Measurements from ENCODE around the gene UBTF. TPM values are rescaled to one million over a fixed set of nuclear protein-coding genes. Genes with fewer than 3 reads are reported as not detected.
A peak's percentile ranks its signal among the peaks of the same experiment; 100 is the strongest.
"Not testable (repeated sequence)": the region's sequence is repeated elsewhere in the genome, so short reads cannot be mapped to it uniquely, and the experiment has no call there.

Gene UBTF
- total RNA-seq, 1 donor from 2014 or later = 85.4 TPM

DNA sequence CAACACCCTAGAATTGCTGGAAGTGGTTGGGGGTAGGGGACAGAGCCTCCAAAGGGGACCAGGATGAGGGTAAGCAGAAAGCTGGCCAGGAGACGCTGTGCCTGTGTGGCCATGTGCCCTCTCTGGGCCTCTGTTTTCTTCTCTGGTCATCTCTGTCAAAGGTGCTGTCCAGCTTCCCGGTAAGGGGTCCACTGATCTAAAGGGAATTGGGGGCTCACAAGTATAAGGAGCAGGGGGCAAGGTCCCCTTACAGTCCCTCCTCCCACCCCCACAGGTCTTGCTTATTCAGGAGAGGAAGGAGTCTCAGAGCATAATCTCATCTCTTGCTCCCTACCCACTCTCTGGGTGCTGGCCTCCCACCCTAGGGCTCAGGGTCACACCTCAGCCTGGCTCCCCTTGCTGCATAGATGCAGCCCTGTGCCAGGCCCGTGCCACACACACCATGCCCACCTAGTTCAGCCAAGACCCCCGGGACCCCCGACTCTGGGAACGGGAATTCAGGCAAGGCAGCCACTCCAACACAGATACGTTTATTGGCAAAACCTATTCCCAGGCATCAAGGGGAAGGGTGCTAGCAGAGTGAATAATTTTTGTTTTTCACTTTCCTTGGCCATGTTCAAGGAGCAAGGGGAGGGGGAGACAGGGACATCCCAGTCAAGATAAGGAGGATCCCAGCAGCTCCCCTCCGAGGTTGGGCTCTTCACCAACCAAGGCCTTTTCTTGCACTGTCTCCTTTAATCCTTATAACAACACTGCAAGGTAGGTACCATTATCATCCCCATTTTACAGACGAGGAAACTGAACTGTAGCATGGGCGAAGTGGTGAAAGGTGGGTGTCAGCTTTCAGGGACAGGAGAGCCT lies 28.6 kb upstream of the UBTF start:
- no peak for DNase-seq

DNA sequence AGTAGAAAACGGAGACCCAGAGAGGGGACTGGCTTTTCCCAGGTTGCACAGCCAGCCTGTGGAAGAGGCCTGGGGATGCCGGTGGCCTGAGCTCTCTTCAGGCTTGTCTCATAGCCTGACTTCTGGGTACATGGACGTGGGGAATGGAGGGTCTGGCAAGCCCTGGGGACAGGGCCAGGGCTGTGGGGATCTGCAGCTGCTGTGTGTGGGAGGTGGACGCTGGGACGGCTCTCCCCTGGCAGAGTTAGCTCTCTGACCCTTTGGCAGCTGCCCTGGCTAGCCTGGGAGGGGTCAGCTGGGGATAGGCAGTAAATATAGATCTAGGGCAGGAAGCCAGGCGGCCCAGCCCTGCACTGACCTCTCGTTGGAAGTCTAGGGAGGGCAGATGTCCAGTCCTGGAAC lies 28.0 kb upstream of the UBTF start:
- DNase-seq = peak; percentile 66

DNA sequence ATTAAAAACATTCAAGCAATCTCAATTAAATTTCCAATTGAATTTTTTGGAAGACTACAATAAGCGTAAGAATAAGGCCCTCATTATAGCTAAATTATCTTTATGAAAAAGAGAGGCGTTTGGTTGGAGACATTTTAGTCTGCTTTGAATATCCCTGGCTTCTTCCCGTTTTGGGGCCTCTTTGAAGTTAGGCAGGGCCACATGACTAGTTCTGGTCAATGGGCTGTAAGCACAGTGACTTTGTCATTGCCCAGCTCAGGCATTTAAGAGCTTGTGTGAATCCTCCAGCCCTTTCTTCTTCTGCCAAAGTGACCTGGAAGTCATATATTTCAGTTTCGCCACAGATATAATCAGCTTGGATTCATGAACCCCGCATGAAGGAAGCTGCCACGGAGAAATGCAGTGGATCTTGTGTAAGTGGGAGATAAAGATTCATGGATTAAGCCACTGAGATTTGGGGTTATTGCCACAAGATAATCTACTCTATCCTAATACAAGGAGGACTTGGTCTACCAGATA lies 21.7 kb upstream of the UBTF start:
- no peak for DNase-seq

DNA sequence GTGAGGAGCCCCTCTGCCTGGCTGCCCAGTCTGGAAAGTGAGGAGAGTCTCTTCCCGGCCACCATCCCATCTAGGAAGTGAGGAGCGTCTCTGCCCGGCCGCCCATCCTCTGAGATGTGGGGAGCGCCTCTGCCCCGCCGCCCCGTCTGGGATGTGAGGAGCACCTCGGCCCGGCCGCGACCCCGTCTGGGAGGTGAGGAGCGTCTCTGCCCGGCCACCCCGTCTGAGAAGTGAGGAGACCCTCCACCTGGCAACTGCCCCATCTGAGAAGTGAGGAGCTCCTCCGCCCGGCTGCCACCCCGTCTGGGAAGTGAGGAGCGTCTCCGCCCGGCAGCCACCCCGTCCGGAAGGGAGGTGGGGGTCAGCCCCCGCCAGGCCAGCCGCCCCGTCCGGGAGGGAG lies 18.4 kb upstream of the UBTF start:
- not testable (repeated sequence) for DNase-seq

DNA sequence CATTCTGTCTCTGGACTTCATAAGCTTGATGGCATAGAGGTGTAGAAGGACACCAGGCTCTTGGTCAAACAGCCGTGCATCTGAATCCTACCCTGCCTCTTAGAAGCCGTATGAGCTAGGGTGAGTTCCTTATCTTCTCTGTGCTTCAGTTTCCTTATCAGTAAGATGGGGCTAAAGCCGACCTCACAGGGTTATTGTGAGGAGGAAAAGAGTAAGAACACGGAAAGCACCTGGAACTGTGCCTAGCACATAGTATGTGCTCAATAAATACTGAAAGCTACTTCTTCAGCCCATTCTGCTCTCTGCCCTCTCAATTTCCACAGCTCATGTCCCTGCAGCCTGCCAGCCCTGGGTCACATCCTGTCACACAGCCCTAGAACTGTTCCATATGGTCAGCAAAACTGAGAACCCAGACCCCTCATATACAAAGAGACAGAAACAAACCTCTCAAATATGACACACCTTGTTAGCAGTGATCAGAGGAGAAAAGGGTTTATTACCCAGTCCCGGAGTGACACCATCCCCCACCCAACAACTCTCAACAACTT lies 17.0 kb upstream of the UBTF start:
- DNase-seq = no peak

DNA sequence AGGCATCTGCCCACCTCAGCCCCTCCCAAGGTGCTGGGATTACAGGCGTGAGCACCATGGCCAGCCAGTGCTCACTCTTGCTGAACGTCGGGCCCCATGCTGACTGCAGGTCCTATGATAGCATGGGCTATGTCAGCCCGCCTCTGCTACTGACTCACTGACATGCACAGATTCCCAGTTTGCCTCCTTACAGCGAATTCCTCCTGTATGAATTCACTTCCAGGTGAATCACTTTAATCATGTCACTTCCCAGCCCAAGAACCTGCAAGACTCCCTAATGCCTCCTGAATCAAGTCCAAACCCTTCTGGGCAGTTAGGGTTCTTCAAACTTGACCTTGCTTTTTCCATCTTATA lies 16.1 kb upstream of the UBTF start:
- no peak for DNase-seq

DNA sequence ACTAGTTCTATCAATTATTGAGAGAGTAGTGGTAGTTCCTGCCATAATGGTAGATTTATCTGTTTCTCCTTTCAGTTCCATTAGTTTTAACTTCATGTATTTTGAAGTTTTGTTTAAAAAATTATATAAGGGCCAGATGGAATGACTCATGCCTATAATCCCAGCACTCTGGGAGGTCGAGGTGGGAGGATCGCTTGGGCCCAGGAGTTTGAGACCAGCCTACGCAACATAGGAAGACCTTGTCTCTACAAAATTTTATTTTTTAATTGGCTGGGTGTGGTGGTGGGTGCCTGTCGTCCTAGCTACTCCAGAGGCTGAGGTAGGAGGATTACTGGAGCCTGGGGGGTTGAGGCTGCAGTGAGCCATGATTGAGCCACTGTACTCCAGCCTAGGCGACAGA lies 14.1 kb upstream of the UBTF start:
- no peak for DNase-seq

DNA sequence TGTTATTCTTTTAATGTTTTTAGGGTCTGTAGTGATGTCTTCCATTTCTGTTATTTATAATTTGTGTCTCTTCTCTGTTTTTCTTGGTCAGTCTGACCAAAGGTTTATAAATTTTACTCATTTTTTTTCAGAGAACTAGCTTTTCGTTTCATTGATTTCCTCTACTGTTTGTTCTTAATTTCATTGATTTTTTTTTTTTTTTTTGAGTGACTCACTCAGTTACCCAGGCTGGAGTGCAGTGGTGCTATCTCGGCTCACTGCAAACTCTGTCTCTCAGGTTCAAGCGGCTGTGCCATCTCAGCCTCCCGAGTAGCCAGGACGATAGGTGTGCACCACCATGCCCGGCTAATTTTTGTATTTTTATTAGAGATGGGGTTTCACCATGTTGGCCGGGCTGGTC lies 12.6 kb upstream of the UBTF start:
- DNase-seq = no peak

DNA sequence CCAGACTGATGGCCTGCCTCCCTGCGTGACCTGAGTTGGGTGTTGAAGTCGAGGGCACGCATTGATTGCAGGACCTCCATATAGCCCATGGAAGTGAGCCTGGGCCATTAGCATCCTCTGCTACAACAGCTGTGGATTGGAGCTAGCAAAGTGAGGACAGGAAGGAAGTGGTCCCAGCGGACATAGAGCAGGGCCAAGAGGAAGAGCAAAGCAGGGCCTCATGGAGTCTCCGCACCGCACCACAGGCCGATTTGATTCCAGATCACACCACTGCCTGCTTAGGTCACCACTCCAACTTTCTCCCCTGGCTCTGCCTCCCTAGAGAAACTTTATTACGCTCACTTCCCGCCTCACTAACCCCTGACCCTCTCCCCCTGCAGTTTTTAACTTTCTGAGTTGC lies 10.7 kb upstream of the UBTF start:
- DNase-seq = no peak

DNA sequence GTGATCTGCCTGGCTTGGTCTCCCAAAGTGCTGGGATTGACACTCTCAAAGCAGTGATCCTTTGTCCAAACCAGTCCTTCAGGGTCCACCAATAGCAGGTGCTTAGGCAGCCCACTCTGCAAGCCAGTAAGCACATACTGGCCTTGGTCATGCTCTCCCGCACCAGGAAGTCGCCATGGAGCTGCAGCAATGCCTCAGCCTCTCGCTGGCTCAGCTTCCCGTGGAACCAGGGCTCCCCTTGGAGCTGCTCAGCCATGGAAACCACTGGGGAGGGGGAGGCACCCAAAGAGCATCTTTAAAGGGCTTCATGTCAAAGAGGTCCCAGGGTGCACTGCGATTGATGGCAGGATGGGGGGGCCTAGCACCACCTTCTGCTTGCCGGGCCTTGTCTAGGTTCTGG lies 9.6 kb upstream of the UBTF start:
- no peak for DNase-seq

DNA sequence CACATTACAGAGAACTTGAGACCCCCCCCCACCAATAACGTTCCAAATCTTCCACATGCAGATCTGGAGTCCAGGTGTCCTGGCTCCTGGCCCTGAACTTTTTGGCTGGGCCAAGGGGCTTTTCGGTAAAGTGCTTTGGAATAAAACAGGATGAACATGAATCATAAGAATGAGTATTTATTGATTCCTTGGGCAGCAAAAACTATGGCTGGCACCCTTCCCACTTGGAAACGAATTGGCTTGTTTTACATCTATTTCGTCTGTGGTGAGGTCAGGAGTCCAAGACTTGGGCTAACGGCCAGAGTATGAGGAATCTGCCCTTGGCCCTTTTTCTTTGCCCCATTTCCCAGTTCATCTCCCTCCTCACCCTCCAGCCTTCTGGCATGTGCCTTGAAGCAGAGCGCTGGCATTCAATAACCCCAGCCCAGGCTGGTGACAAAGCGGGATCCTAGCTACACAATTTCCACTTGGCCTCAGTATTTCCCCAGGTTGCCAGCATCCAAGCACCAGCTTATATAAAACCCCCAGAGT lies 4.1 kb upstream of the UBTF start:
- DNase-seq = peak; percentile 80

DNA sequence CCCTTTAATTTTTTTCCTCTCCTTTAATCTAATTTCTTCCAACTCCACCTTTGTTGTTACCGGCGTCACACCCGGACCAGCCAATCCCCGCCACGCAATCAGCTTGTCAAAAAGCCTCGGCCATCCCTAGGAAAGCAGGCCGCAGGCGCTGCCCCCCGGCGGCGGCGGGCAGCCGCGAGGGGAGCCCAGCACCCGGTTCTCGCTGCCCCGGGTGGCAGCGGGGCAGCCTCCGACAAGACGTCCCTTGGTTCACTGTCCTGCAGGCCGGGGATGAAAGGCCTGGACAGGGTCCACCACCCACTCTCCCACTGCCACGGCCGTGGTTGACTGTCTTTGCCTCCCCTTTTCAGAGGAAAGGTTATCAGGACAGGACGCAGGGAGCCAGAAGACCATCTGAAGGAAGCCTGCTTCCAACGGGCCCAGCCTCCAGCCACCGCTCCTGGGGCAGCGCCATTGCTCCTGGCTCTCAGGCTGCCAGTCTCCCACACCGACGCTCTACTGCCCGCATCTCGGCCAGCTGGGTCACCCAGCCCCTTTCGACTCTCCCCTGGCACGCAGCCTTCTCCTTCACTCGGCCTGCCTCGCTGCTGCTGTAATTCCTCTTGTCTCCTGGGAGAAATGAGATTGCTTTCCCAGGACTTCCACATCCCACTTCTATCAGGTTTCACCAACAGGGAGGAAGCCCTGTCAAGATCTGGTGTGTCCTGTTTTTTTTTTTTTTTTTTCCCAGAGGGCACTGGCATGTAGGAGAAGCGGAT lies 2.8 kb upstream of the UBTF start:
- DNase-seq = peak; percentile 84

DNA sequence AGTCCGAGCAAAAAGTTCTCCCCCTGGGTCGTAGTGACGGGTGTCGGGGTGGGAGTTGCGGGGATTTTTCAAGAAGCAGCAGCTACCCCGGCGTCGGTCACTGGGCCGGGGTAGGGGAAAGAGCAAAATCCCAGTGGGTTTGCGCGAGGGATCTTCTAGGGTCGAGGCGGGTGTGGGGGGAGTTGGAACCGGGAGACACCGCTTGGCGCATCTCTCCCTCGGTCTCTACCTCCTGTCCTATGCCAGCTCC lies 2.3 kb upstream of the UBTF start:
- no peak for DNase-seq

DNA sequence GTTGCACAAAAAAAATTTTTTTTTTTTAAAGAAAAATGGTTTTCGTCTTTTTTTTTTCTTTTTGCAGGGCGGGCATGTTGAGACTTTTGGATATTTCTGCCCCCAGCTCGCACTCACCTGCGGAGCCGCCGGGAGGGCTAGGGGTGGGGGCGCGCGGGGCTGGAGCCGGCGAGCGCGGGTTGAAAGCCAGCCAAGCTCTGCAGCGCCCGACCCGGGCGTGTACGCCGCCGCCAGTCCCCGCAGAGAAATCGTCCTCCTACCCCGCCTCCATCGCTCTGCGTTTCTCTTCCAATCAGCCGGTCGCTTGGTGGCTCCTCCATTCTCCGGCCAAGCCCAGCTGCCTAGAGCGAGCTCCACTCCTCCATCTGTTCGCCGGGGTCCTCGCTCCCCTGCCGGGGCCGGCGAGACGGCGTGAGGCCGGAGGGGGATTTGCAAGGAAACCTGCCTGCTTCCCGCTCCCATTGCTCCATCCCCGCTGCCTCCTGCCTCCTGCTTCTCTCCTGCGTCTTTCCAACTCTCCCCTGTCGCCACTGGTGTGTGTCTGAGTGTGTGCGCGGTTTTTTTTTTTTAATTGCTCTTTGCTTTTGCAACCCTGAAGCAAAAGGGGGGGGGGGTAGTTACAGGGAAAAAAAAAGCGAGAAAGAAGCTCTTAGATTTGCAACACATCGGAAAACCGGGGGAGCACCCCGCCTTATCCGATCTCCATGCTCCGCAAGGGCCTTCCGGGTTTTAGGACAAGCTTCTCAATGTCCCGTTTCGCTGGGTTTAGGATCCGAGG lies 1.8 kb upstream of the UBTF start:
- DNase-seq = peak; percentile 93

DNA sequence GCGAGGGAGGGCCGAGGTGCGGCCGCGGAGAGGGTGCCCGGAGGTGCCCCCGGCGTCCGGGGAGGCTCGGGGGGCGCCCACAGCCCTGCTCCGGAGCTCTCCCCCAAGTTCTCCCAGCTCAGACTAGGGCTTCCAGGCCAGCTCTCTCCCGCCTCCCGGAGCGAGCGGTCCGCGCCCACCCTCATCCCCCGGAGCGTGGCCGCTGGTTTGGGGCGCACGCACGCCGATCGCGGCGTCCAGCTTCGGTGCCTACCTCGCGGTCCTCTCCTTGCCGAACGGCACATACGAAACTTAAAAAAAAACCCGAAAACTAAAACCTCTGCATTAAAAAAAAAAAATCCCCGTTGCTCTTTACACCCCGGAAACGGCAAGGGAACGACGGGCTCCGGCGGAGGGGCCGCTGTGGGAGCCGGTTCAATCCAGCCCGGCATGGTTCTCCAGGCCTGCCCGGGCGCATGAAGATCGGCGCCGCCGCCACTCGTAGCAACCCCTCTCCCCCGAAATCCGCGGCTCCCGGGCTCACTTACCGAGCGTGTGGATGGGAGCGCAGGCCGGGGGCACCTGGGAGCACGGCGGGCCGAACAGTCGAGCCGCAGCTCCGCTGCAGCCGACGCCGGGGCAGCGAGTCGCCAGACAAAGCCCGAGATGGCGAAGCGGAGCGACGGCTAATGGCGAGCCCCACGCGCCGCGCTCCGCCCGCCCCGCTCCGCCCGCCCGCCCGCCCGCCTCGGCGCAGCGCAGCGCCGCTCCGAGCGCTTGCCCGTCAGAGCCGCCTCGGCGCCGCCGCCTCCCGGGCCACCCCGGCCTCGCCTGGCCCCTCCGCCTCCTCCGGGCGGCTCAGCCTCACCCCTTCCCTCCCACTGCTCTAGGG lies 973 bp upstream of the UBTF start:
- peak; percentile 73 for DNase-seq

DNA sequence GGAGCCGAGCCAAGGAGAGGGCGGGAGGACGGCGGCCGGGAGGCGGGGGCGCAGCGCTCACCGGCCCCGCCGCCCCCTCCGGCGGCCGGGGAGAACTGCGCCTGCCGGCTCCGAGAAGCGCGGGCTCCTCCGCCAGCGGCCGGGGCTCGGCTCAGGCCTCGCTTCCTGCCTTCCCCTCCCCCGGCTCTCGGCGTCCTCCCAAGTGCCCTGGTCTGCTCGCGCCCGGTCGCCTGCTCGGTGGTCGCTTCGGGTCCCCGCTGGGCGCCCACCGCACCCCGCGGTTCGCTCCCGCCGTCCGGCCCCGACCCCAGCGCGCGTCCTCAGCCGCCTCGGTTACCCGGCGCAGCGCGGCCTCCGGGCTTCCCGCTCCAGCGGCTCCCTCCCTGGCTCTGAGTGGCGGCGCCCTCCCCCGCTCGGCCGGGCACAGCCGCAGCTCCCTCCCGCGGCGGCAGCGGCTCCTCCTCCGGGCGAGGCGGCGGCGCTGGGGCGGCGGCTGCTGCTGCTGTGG lies 313 bp downstream of the UBTF start:
- DNase-seq = peak; percentile 85

DNA sequence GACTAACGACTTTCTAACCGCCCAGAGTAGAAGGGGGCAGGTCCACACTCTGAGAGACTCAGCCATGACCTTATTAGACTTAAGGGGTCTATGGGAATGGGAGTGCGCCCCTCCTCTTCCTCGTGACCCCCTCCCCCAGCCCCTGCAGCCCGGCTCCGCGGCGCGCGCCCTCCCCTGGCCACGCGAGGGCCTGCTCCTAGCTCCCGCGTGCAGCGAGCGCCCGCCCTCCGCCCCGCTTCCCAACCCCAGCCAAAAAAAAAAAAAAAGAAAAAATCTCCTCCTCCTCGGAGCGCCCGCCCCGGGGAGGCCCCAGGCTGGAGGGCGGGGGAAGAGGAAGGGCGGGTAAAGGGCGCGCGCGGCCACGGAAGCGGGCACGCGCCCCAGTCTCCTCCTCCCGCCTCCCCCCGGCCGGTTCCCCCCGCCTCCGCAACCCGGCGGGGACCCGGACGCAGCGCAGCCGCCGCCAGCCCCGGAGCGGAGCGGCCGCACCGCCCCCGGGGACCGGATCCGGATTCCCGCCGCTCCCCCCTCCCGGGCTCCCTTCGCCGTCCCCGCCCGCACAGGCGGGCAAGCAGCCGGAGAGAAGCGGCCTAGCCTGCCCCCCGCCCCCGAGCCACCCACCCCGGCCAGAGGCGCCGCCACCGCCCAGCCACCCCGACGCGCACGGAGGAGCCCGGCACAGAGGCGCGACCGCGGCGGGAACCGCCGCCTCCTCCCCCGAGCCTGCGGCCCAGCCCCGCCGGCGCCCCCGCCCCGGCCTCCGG lies 949 bp downstream of the UBTF start:
- peak; percentile 98 for DNase-seq

DNA sequence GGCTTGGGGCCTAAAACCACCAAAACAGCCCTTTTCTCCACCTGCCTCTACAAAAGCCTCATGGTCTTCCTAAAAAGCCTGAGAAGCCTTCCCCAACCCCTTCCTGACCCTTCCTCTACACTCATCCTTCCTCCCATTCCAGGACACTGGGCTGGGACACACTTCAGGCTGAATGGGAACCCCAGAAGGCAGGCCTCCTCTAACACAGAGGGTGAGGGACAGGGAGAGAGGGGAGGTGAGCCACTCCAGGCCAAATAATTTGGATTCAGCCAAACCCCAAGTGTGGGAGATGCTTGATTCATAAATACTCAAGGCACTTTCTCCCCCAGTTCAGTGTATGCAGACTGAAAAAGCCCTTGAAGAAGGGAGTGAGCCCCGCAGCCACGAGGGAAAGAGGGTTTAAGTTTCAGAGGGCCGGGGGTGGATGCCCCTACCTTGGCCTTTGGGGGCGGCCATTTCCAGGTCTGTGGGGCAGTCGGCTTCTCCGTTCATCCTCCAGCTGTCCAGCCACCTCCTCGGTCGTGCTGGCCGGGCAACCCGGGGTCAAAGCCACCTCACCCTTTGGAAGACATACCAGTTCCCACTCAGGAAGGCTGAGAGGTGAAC lies 1.6 kb downstream of the UBTF start:
- no peak for DNase-seq

DNA sequence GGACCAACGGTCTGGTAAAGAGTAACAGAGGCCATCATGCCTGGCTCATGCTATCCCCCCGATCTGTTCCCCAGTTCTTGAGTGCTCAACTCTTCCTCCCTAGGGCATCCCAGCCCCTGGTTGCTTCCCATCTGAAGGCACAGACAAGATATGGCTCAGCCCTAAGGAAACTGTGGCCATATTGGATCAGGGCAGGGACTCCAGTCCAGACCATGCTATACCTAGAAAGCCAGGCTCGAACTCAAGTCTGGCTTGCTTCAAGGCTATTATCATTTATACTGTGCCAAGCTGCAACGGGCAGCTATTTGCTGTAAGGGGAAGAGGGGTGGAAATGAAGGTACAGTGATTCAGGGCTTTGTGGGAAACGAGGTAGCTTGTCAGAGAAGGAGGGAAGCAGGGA lies 2.8 kb downstream of the UBTF start:
- DNase-seq = no peak

DNA sequence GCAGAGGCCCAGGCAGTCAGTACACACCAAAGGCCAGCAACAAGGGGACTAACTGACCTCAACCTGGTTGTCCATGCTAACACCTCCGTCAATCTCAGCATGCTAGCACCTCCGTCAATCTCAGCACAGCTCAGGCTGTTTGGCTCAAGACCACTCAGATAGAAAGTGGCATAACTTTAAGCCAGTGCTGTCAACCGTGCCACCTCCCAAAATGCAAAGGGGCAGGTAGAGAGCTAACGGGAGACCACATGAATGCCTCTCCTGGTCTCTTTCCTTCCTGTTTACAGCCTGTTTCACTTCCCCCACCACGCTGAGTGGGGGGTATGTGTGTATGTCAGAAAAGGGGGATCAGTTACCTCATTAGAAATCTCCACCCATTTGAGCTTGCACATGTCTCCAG lies 3.3 kb downstream of the UBTF start:
- no peak for DNase-seq

Measured in tongue (tissue), 2 donors.